ENCODE data around the gene PEX11G. TPM values are rescaled to one million over a fixed set of nuclear protein-coding genes. Genes with fewer than 3 reads are reported as not detected.

Gene PEX11G
- total and polyA plus RNA-seq, 9 of the 15 experiments (the other 6 are each of a cell fraction or from before 2014, with no cell fraction given), result 0.07 to 3.2 (median 0.70) TPM; not detected in 1

GRCh38 chr19:7535047-7535997, 46.5 kb upstream of the PEX11G start, which contains the start of gene PNPLA6 (continued):
- TF ChIP-seq E2F8 (IDR thresholded peaks at IDR 0.05; ENCODE audit: low read depth, partially characterized antibody) (no peak), ZNF780A (CRISPR knock-in tag; IDR thresholded peaks at IDR 0.05) (no peak), ZNF449 (CRISPR knock-in tag; IDR thresholded peaks at IDR 0.05) (no peak), ZBTB2 (IDR thresholded peaks at IDR 0.05) (peak; percentile 94), COPS2 (conservative IDR thresholded peaks at IDR 0.05) (no peak), ZNF444 (CRISPR knock-in tag; IDR thresholded peaks at IDR 0.05) (no peak), SMAD1 (IDR thresholded peaks at IDR 0.05; ENCODE audit: low read depth, low read length, partially characterized antibody) (no peak), ZNF12 (CRISPR knock-in tag; IDR thresholded peaks at IDR 0.05) (0 out of 2 replicates have a peak, but pooled peaks have one; percentile 11), RUNX1 (IDR thresholded peaks at IDR 0.05; ENCODE audit: low read depth) (no peak), TSC22D4 (tag; IDR thresholded peaks at IDR 0.05) (no peak), ZBTB9 (CRISPR knock-in tag; IDR thresholded peaks at IDR 0.05) (peak; percentile 69; the same call in 1 of the 2 replicates), AFF4 (CRISPR knock-in tag; IDR thresholded peaks at IDR 0.05) (no peak), BRCA1 (IDR thresholded peaks at IDR 0.05) (no peak), BRCA1 (CRISPR knock-in tag; IDR thresholded peaks at IDR 0.05) (no peak), DACH1 (IDR thresholded peaks at IDR 0.05; ENCODE audit: partially characterized antibody) (peak; percentile 63), ZBTB8A (IDR thresholded peaks at IDR 0.05; ENCODE audit: partially characterized antibody) (no peak)

All from K562 (cell line).